ENCODE measurements around the gene C1QTNF9. TPM values are rescaled to one million over a fixed set of nuclear protein-coding genes. Genes with fewer than 3 reads are reported as not detected.

Gene C1QTNF9
- total RNA-seq, 1 experiment from 2014 or later: not detected

DNA sequence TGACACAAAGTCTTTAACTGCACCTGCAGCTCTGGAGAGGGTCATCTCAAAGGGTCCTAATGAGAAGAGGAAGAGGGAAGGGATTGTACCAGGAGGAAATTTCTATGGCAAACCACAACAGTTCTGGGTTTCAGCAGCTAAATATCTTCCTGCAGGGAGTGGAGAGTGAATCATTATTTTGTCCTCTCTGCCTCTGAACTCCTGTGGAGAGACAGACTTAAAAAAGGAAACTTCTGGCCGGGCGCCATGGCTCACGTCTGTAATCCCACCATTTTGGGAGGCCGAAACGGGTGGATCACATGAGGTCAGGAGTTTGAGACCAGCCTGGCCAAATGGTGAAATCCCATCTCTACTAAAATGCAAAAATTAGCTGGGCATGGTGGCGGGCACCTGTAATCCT lies 16.9 kb upstream of the C1QTNF9 start:
- ChIA-PET CTCF (no interaction called here), POLR2A (no interaction called here)
- ATAC-seq: no peak

DNA sequence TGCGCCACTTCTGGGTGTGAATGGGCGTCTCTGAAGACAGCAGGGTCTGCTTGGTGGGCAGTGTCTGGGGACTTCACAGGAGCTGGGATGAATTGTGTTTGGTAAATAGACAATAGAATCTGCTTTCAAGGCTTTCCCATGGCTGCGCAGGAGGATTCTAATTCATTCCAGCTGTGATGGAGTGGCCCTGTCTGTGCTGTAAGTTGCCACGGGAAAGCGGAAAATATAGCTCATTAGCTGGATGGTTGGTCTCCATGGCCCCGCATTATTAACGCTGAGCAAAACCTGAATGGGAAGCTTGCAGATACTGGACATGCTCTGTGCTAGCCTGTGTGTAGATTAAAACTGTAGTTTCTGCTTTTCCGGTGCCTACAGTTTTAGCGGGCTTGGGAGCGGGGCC lies 15.6 kb upstream of the C1QTNF9 start:
- no peaks in the 10 kb centered on the region for H3K36me3 ChIP-seq (ENCODE audit: control insufficient read depth, insufficient read depth, low read length)
- TF ChIP-seq, protein P1, sequence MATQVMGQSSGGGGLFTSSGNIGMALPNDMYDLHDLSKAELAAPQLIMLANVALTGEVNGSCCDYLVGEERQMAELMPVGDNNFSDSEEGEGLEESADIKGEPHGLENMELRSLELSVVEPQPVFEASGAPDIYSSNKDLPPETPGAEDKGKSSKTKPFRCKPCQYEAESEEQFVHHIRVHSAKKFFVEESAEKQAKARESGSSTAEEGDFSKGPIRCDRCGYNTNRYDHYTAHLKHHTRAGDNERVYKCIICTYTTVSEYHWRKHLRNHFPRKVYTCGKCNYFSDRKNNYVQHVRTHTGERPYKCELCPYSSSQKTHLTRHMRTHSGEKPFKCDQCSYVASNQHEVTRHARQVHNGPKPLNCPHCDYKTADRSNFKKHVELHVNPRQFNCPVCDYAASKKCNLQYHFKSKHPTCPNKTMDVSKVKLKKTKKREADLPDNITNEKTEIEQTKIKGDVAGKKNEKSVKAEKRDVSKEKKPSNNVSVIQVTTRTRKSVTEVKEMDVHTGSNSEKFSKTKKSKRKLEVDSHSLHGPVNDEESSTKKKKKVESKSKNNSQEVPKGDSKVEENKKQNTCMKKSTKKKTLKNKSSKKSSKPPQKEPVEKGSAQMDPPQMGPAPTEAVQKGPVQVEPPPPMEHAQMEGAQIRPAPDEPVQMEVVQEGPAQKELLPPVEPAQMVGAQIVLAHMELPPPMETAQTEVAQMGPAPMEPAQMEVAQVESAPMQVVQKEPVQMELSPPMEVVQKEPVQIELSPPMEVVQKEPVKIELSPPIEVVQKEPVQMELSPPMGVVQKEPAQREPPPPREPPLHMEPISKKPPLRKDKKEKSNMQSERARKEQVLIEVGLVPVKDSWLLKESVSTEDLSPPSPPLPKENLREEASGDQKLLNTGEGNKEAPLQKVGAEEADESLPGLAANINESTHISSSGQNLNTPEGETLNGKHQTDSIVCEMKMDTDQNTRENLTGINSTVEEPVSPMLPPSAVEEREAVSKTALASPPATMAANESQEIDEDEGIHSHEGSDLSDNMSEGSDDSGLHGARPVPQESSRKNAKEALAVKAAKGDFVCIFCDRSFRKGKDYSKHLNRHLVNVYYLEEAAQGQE (IDR thresholded peaks at IDR 0.05; ENCODE audit: insufficient read depth in 1 of 2, low read depth in 2 of 2, low read length in 1 of 2): no peak
- TF ChIP-seq TCF7L2 (IDR thresholded peaks at IDR 0.05; ENCODE audit: low read depth, low read length) (no peak), POLR2AphosphoS5 (IDR thresholded peaks at IDR 0.05; ENCODE audit: low read depth, low read length) (no peak), SIN3A (IDR thresholded peaks at IDR 0.05; ENCODE audit: borderline replicate concordance, insufficient read depth, low read depth, low read length) (no peak)
- TF ChIP-seq, protein P2, sequence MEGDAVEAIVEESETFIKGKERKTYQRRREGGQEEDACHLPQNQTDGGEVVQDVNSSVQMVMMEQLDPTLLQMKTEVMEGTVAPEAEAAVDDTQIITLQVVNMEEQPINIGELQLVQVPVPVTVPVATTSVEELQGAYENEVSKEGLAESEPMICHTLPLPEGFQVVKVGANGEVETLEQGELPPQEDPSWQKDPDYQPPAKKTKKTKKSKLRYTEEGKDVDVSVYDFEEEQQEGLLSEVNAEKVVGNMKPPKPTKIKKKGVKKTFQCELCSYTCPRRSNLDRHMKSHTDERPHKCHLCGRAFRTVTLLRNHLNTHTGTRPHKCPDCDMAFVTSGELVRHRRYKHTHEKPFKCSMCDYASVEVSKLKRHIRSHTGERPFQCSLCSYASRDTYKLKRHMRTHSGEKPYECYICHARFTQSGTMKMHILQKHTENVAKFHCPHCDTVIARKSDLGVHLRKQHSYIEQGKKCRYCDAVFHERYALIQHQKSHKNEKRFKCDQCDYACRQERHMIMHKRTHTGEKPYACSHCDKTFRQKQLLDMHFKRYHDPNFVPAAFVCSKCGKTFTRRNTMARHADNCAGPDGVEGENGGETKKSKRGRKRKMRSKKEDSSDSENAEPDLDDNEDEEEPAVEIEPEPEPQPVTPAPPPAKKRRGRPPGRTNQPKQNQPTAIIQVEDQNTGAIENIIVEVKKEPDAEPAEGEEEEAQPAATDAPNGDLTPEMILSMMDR (IDR thresholded peaks at IDR 0.05): no peak
- DNase-seq (ENCODE audit: low read depth, low spot score): no peak
- POLR2A ChIA-PET: no interaction called here
- no TSS peak for BruUV-seq (replicated peaks)
- H3K9me3 ChIP-seq (ENCODE audit: control insufficient read depth, insufficient read depth, low read depth, low read length): no peaks in the 10 kb centered on the region
- H3K27me3 ChIP-seq (ENCODE audit: control insufficient read depth, insufficient read depth, low read length): no peaks in the 10 kb centered on the region
- in situ Hi-C loops (cut with HindIII; ENCODE audit: low pct_unique_long_range_greater_than_20kb, low sequenced_read_pairs): no loop called here
- H3K4me1 ChIP-seq (ENCODE audit: control insufficient read depth, insufficient read depth, low read length): no peaks in the 10 kb centered on the region
- no peak for ATAC-seq
- H3K27ac ChIP-seq (ENCODE audit: low read length): no peak overlapping the region
- intact Hi-C loops (cut with micrococcal nuclease; ENCODE audit: unreplicated experiment): no loop called here
- CTCF ChIA-PET: no interaction called here
- H3K4me3 ChIP-seq (ENCODE audit: low read depth in 2 of 2, low read length in 2 of 2): no peak overlapping the region

More for the DNA sequence above, 16.9 kb upstream of the C1QTNF9 start:
- BruUV-seq (replicated peaks): no TSS peak
- Histone ChIP-seq H3K4me3 (ENCODE audit: low read depth in 2 of 2, low read length in 2 of 2) (no peak overlapping the region), H3K9me3 (ENCODE audit: control insufficient read depth, insufficient read depth, low read depth, low read length) (no peaks in the 10 kb centered on the region), H3K4me1 (ENCODE audit: control insufficient read depth, insufficient read depth, low read length) (no peaks in the 10 kb centered on the region), H3K27me3 (ENCODE audit: control insufficient read depth, insufficient read depth, low read length) (no peaks in the 10 kb centered on the region), H3K27ac (ENCODE audit: low read length) (no peak overlapping the region), H3K36me3 (ENCODE audit: control insufficient read depth, insufficient read depth, low read length) (no peaks in the 10 kb centered on the region)
- intact Hi-C loops (cut with micrococcal nuclease; ENCODE audit: unreplicated experiment): no loop called here
- TF ChIP-seq POLR2AphosphoS5 (IDR thresholded peaks at IDR 0.05; ENCODE audit: low read depth, low read length) (no peak), SIN3A (IDR thresholded peaks at IDR 0.05; ENCODE audit: borderline replicate concordance, insufficient read depth, low read depth, low read length) (no peak), TCF7L2 (IDR thresholded peaks at IDR 0.05; ENCODE audit: low read depth, low read length) (no peak)
- TF ChIP-seq, protein P1 (IDR thresholded peaks at IDR 0.05; ENCODE audit: insufficient read depth in 1 of 2, low read depth in 2 of 2, low read length in 1 of 2): no peak
- TF ChIP-seq, protein P2 (IDR thresholded peaks at IDR 0.05): no peak
- no peak for DNase-seq (ENCODE audit: low read depth, low spot score)
- in situ Hi-C loops (cut with HindIII; ENCODE audit: low pct_unique_long_range_greater_than_20kb, low sequenced_read_pairs): no loop called here

Measured in Panc1 (cell line).